H1 (cell line): Measurements from ENCODE around the gene BAK1. TPM values are rescaled to one million over a fixed set of nuclear protein-coding genes. Genes with fewer than 3 reads are reported as not detected.

Experiments
- CTCF ChIA-PET: fragments of 300-600 bp; sonication (Branson Sonifier 250); formaldehyde crosslinking; loops from one replicate; lab custom pipeline; 2021; ENCODE audit not compliant: partially characterized antibody; lab: Charles Lee
- POLR2A ChIA-PET: fragments of 300-600 bp; sonication (Branson Sonifier 250); formaldehyde crosslinking; loops from one replicate; lab custom pipeline; 2021; ENCODE audit warnings: inconsistent platforms; ENCODE audit not compliant: partially characterized antibody; lab: Charles Lee
- DNase-seq, 2 experiments: peaks; one replicate each; pipeline versions ENCODE4 v3.0.0 to v3.0.0-alpha.2; 2010 to 2022; ENCODE audit warnings: low spot score in 2 of 2, low read depth in 1 of 2, mixed read lengths in 1 of 2
- FAIRE-seq: peaks from 2 replicates; lab custom pipeline; 2011; peaks lifted over from hg19 to GRCh38; lab: Jason Lieb, UNC
- H2AFZ ChIP-seq: 2 replicates; pipeline ENCODE4 v1.8.1; 2012; ENCODE audit warnings: low read length, inconsistent platforms
- H2AK5ac ChIP-seq: 2 replicates; pipeline ENCODE4 v1.6.1; 2013; ENCODE audit warnings: low read depth, low read length
- H2BK120ac ChIP-seq: replicated peaks from 2 replicates; pipeline ENCODE3; 2013; ENCODE audit warnings: low read depth, low read length, inconsistent platforms
- H2BK12ac ChIP-seq: 2 replicates; pipeline ENCODE4 v1.6.1; 2013; ENCODE audit warnings: low read depth, low read length
- H2BK15ac ChIP-seq: 2 replicates; pipeline ENCODE4 v1.6.1; 2013; ENCODE audit warnings: low read length
- H2BK20ac ChIP-seq: 2 replicates; pipeline ENCODE4 v1.6.1; 2013; ENCODE audit warnings: low read length
- H2BK5ac ChIP-seq: 2 replicates; pipeline ENCODE4 v1.6.1; 2013; ENCODE audit warnings: low read depth, low read length
- H3K14ac ChIP-seq: 2 replicates; pipeline ENCODE4 v1.6.1; 2013; ENCODE audit warnings: inconsistent platforms; ENCODE audit not compliant: insufficient read length
- H3K18ac ChIP-seq: 2 replicates; pipeline ENCODE4 v1.6.1; 2013; ENCODE audit warnings: low read length; ENCODE audit errors: extremely low read depth
- H3K23ac ChIP-seq: 2 replicates; pipeline ENCODE4 v1.6.1; 2013; ENCODE audit warnings: inconsistent platforms; ENCODE audit not compliant: insufficient read length
- H3K23me2 ChIP-seq: 2 replicates; pipeline ENCODE4 v1.6.1; 2013; ENCODE audit warnings: low read depth, low read length
- H3K27ac ChIP-seq: 2 replicates; pipeline ENCODE4 v1.6.1; 2011; ENCODE audit warnings: low read depth, low read length, inconsistent platforms
- H3K27me3 ChIP-seq, 4 experiments: replicated peaks in 1 of 4; 1 replicate in 1 of 4; 2 replicates in 3 of 4; pipeline versions ENCODE4 v1.6.1 to v1.8.1; 2011 to 2013; ENCODE audit warnings: low read length in 3 of 4, mild to moderate bottlenecking in 3 of 4, inconsistent platforms in 2 of 4, mixed read lengths in 2 of 4, moderate library complexity in 1 of 4; ENCODE audit not compliant: control insufficient read depth in 3 of 4, insufficient read depth in 3 of 4; ENCODE audit errors: extremely low read depth in 1 of 4
- H3K36me3 ChIP-seq, 4 experiments: 2 replicates each; pipeline versions ENCODE4 v1.6.1 to v1.8.1; 2011 to 2013; ENCODE audit warnings: mild to moderate bottlenecking in 4 of 4, low read length in 3 of 4, moderate library complexity in 2 of 4, control low read depth in 1 of 4, inconsistent platforms in 1 of 4; ENCODE audit not compliant: insufficient read depth in 4 of 4, control insufficient read depth in 2 of 4
- H3K4ac ChIP-seq: replicated peaks from 2 replicates; pipeline ENCODE3; 2013; ENCODE audit warnings: low read length, low read depth, mixed read lengths, inconsistent platforms; ENCODE audit not compliant: insufficient read length
- H3K4me1 ChIP-seq, 4 experiments: replicated peaks in 1 of 4; 1 replicate in 1 of 4; 2 replicates in 3 of 4; pipeline versions ENCODE4 v1.6.1 to v1.8.1; 2011 to 2013; ENCODE audit warnings: low read length in 3 of 4, inconsistent platforms in 2 of 4, mixed read lengths in 1 of 4; ENCODE audit not compliant: insufficient read depth in 4 of 4, control insufficient read depth in 3 of 4
- H3K4me2 ChIP-seq, 2 experiments: 2 replicates each; pipeline versions ENCODE4 v1.6.1 to v1.8.1; 2011 to 2013; ENCODE audit warnings: low read depth in 2 of 2, low read length in 2 of 2, control low read depth in 1 of 2, inconsistent platforms in 1 of 2, mild to moderate bottlenecking in 1 of 2; ENCODE audit not compliant: insufficient read depth in 1 of 2
- H3K4me3 ChIP-seq, 4 experiments: fragments of 200-600, 300-600 bp in 1 of 4; sonication (generic), shearing (Covaris generic), sonication (Bioruptor Twin) in 1 of 4; 2 replicates each; pipeline versions ENCODE4 v1.5.1 to v1.8.1; 2011 to 2016; ENCODE audit warnings: low read length in 4 of 4, low read depth in 3 of 4, control low read depth in 2 of 4, inconsistent platforms in 2 of 4, mild to moderate bottlenecking in 2 of 4, mixed read lengths in 1 of 4, moderate library complexity in 1 of 4; ENCODE audit not compliant: insufficient read depth in 2 of 4; ENCODE audit errors: extremely low read depth in 1 of 4
- H3K56ac ChIP-seq: replicated peaks from 2 replicates; pipeline ENCODE3; 2013; ENCODE audit warnings: low read depth, mild to moderate bottlenecking, mixed read lengths, low read length, inconsistent platforms; ENCODE audit not compliant: insufficient read length
- H3K79me1 ChIP-seq: 2 replicates; pipeline ENCODE4 v1.6.1; 2013; ENCODE audit warnings: low read depth, low read length, control low read depth
- H3K79me2 ChIP-seq, 2 experiments: 2 replicates each; pipeline versions ENCODE4 v1.6.1 to v1.8.1; 2012 to 2013; ENCODE audit warnings: low read length in 2 of 2, mild to moderate bottlenecking in 2 of 2, inconsistent platforms in 1 of 2; ENCODE audit not compliant: insufficient read depth in 2 of 2, control insufficient read depth in 1 of 2
- H3K9ac ChIP-seq, 4 experiments: replicated peaks in 1 of 4; 1 replicate in 1 of 4; 2 replicates in 3 of 4; pipeline versions ENCODE4 v1.6.1 to v1.8.1; 2011 to 2013; ENCODE audit warnings: low read depth in 3 of 4, low read length in 3 of 4, control low read depth in 2 of 4, mild to moderate bottlenecking in 2 of 4, moderate library complexity in 2 of 4, inconsistent platforms in 1 of 4; ENCODE audit errors: extremely low read depth in 1 of 4
- H3K9me3 ChIP-seq, 2 experiments: 2 replicates each; pipeline versions ENCODE4 v1.6.1 to v1.8.1; 2012 to 2013; ENCODE audit warnings: mild to moderate bottlenecking in 2 of 2, moderate library complexity in 2 of 2, control low read depth in 1 of 2, inconsistent platforms in 1 of 2, low read depth in 1 of 2, low read length in 1 of 2, mixed read lengths in 1 of 2; ENCODE audit not compliant: insufficient read depth in 2 of 2
- H4K20me1 ChIP-seq, 2 experiments: replicated peaks in 1 of 2; 2 replicates each; pipeline versions ENCODE3 to v1.8.1; 2011 to 2013; ENCODE audit warnings: inconsistent platforms in 2 of 2, low read length in 2 of 2, mild to moderate bottlenecking in 1 of 2; ENCODE audit not compliant: insufficient read depth in 2 of 2, control insufficient read depth in 1 of 2
- H4K5ac ChIP-seq: 2 replicates; pipeline ENCODE4 v1.6.1; 2013; ENCODE audit warnings: low read length, low read depth, mixed read lengths, inconsistent platforms; ENCODE audit not compliant: insufficient read length
- H4K8ac ChIP-seq: 2 replicates; pipeline ENCODE4 v1.8.0; 2013; ENCODE audit warnings: mild to moderate bottlenecking, moderate library complexity, low read length, inconsistent platforms; ENCODE audit not compliant: insufficient read depth; ENCODE audit errors: extremely low read depth
- H4K91ac ChIP-seq: replicated peaks from 2 replicates; pipeline ENCODE3; 2013; ENCODE audit warnings: low read length, mixed read lengths, inconsistent platforms; ENCODE audit not compliant: insufficient read length
- BRCA1 ChIP-seq: IDR thresholded peaks from 2 replicates; pipeline ENCODE4 v1.6.1; 2012; ENCODE audit warnings: low read depth, low read length, improper control_type of control experiment
- KDM4A ChIP-seq: IDR thresholded peaks from one replicate; pipeline ENCODE4 v1.7.1; 2012; ENCODE audit warnings: low read depth, mild to moderate bottlenecking, moderate library complexity, low read length, inconsistent platforms; ENCODE audit not compliant: severe bottlenecking
- WGBS, 2 experiments: shearing (Covaris generic) in 1 of 2; methylation state at CpG; one replicate each; pipeline versions ENCODE4 v1.1.6 to v1.1.7; 2013 to 2015; ENCODE audit warnings: low lambda C conversion rate in 2 of 2, mixed read lengths in 2 of 2, inconsistent platforms in 1 of 2, low coverage in 1 of 2, missing lambda C conversion rate in 1 of 2; ENCODE audit not compliant: insufficient replicate concordance in 2 of 2, insufficient coverage in 1 of 2, insufficient read length in 1 of 2; ENCODE audit errors: extremely low coverage in 1 of 2, missing lambda C conversion rate in 1 of 2; 5-methylcytosine and 5-hydroxymethylcytosine counted together
- polyA plus RNA-seq, 7 experiments: library from polyadenylated mRNA; depleted of rRNA in 3 of 7; stranded (reverse) in 5 of 7; unstranded in 2 of 7; fragments of >200 nt in 5 of 7; fragments of 200-250 nt in 2 of 7; gene quantifications; 1 replicate in 5 of 7; 2 replicates in 1 of 7; 4 replicates in 1 of 7; pipeline versions ENCODE4 v1.2.1 to v1.2.3, GENCODE V29; 2011 to 2013; ENCODE audit warnings: missing spikeins in 2 of 7, mixed read lengths in 2 of 7
- total RNA-seq: library from RNA; stranded (reverse); fragmentation: NEBNext Ultra II Directional; extraction: Animal tissue kit (Norgen Biotek cat#: 25700); gene quantifications from 2 replicates; pipeline ENCODE4 v1.2.1, GENCODE V29; 2021
- TF ChIP-seq, protein P1 (sequence below): IDR thresholded peaks from 2 replicates; pipeline ENCODE4 v1.6.1; 2012; ENCODE audit warnings: low read length, inconsistent platforms

BAK1 gene
- total and polyA plus RNA-seq, 2 of the 8 experiments (the other 6 are each of a cell fraction or from before 2014, with no cell fraction given): 43.3 to 43.4 TPM

DNA sequence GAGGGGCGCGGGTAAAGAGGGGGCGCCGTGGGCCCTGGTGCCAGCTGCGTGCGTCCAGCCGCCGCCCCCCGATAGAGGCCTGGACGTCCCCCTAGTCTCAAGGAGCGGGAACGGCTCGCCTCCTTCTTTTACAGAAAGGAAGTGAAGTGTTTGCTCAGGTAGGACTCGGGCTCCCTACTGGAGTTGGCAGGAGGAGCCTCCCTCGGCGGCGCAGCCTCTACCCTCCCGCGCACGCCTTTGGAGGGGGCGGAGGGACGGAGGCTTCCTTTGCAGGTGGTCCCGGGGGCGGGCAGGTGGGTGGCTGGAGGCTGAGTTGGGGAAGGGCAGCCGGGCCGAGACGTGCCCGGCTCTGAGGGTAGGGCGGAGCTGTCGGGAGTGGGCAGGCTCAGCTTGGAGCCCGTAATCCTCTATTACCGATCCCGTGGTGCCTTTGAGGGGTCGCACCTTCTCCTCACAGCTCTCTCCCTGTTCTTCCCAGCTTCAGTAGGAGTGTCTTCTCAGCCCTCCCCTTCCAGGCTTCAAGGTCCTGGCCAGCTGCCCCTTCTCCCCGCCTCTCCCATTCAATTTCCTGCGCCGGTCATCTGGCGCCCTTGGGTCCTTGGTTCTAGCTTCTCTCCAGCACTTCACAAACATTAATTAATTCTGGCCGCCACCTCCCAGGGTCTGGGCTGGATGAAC lies 41.8 kb upstream of the BAK1 start:
- Histone ChIP-seq H3K14ac (no peak overlapping the region), H3K9ac (peak overlapping the region in 2 of 4 experiments; percentile 45 to 53; a peak in 4 of 7 replicates), H2BK12ac (peak overlapping the region; percentile 80; the same call in 1 of the 2 replicates), H2AFZ (no peak overlapping the region), H3K4ac (peak overlapping the region; percentile 64), H4K91ac (peak overlapping the region; percentile 83), H3K23ac (no peak overlapping the region), H3K4me1 (peaks cover 6 to 15% (median 11%) of the 10 kb centered on the region in 4 experiments), H3K36me3 (no peaks in the 10 kb centered on the region; a peak in 1 of 8 replicates), H3K79me1 (peaks cover 18% of the 10 kb centered on the region), H2AK5ac (peak overlapping the region; percentile 41; the same call in 1 of the 2 replicates), H2BK120ac (peak overlapping the region; percentile 48), H3K4me2 (peak overlapping the region; percentile 87 to 88), H4K5ac (peak overlapping the region; percentile 41), H3K56ac (peak overlapping the region; percentile 70), H3K4me3 (peak overlapping the region; percentile 70 to 85 (median 80)), H3K79me2 (peaks cover 4 to 31% of the 10 kb centered on the region in 2 experiments; a peak in 3 of 4 replicates), H3K27ac (no peak overlapping the region), H3K23me2 (peaks cover 20% of the 10 kb centered on the region), H4K20me1 (peaks cover 0 to 11% of the 10 kb centered on the region in 2 experiments), H2BK20ac (no peak overlapping the region), H3K9me3 (no peaks in the 10 kb centered on the region), H2BK5ac (peak overlapping the region; percentile 81; the same call in 1 of the 2 replicates), H2BK15ac (peak overlapping the region; percentile 61; the same call in 1 of the 2 replicates), H4K8ac (peak overlapping the region; percentile 78), H3K27me3 (peaks cover 0 to 3% (median 1%) of the 10 kb centered on the region in 4 experiments; a peak in 3 of 7 replicates), H3K18ac (peak overlapping the region; percentile 93)
- CTCF ChIA-PET: interaction anchor here (0.6 to 10.4 kb wide), 15 partner anchors 9 to 1476 kb away, joined by 3 to 70 read pairs (median 5); partner anchors contain the start of gene BAK1
- POLR2A ChIA-PET: interaction anchor here (1.0 to 4.7 kb wide), 12 partner anchors 7 to 148 kb away, joined by 3 to 28 read pairs (median 4); no protein-coding TSS in a partner anchor
- FAIRE-seq (no peak), DNase-seq (peak in 1 of 2 experiments; percentile 81)
- WGBS, 2 experiments: 7% methylated on average over 35 of the region's 39 CpGs; no CpG with 5 or more reads in 1 of the 2 experiments
- TF ChIP-seq, protein P1, sequence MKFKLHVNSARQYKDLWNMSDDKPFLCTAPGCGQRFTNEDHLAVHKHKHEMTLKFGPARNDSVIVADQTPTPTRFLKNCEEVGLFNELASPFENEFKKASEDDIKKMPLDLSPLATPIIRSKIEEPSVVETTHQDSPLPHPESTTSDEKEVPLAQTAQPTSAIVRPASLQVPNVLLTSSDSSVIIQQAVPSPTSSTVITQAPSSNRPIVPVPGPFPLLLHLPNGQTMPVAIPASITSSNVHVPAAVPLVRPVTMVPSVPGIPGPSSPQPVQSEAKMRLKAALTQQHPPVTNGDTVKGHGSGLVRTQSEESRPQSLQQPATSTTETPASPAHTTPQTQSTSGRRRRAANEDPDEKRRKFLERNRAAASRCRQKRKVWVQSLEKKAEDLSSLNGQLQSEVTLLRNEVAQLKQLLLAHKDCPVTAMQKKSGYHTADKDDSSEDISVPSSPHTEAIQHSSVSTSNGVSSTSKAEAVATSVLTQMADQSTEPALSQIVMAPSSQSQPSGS: no peak
- TF ChIP-seq BRCA1 (no peak), KDM4A (peak; percentile 69)
